DOHH2 (cell line): Measurements from ENCODE around the gene DAAM2.

Experiments used
- CTCF ChIP-seq: fragments of 200-600 bp; sonication (generic); IDR thresholded peaks from one replicate; pipeline ENCODE4 v1.5.1; 2014; ENCODE audit warnings: antibody characterized with exemption, mild to moderate bottlenecking, low read depth, low read length; ENCODE audit not compliant: poor library complexity, severe bottlenecking
- EZH2phosphoT487 ChIP-seq: fragments of 200-600 bp; sonication (generic); IDR thresholded peaks from 2 replicates; pipeline ENCODE4 v1.6.1; 2017; ENCODE audit warnings: borderline replicate concordance, mild to moderate bottlenecking, antibody characterized with exemption, low read length, moderate library complexity, mixed read lengths

GRCh38 chr6:39887692-39888450 lies 95.7 kb downstream of the DAAM2 start:
- TF ChIP-seq CTCF = no peak
- TF ChIP-seq EZH2phosphoT487 = no peak
